ENCODE measurements around the gene OVOL2. TPM values are rescaled to one million over a fixed set of nuclear protein-coding genes. Genes with fewer than 3 reads are reported as not detected.

Gene OVOL2
- total RNA-seq, 1 experiment from 2014 or later = not detected

- Histone ChIP-seq H3K4me3 (ENCODE audit: low read depth, low read length, poor library complexity, severe bottlenecking) (no peak overlapping the region), H3K36me3 (ENCODE audit: insufficient read depth, low read length, poor library complexity, severe bottlenecking) (no peaks in the 10 kb centered on the region), H3K27me3 (replicated peaks; ENCODE audit: insufficient read depth, low read depth, low read length, poor library complexity) (peaks cover 3% of the 10 kb centered on the region), H3K27ac (ENCODE audit: low read depth, low read length, poor library complexity, severe bottlenecking) (no peak overlapping the region), H3K4me1 (ENCODE audit: insufficient read depth, low read length, poor library complexity, severe bottlenecking) (no peaks in the 10 kb centered on the region), H3K9me3 (ENCODE audit: low read depth, low read length, poor library complexity, severe bottlenecking) (no peaks in the 10 kb centered on the region)
- POLR2A ChIA-PET (ENCODE audit: low non-redundant PET) = no interaction called here
- DNase-seq (ENCODE audit: low spot score) = no peak
- intact Hi-C loops (cut with micrococcal nuclease; ENCODE audit: unreplicated experiment) = no loop called here
- TF ChIP-seq CTCF (conservative IDR thresholded peaks at IDR 0.05; ENCODE audit: low read depth, low read length) (no peak), EZH2 (IDR thresholded peaks at IDR 0.05; ENCODE audit: borderline replicate concordance, low read depth, low read length, poor library complexity, severe bottlenecking) (no peak)
- no TSS peak for BruUV-seq (replicated peaks)
- CTCF ChIA-PET = no interaction called here
Observed at GRCh38 chr20:18094191-18094590, 36.5 kb upstream of the OVOL2 start.

GRCh38 chr20:18093388-18093787, 35.7 kb upstream of the OVOL2 start:
- no peak for DNase-seq (ENCODE audit: low spot score)
- POLR2A ChIA-PET (ENCODE audit: low non-redundant PET) = no interaction called here
- no TSS peak for BruUV-seq (replicated peaks)
- Histone ChIP-seq H3K4me1 (ENCODE audit: insufficient read depth, low read length, poor library complexity, severe bottlenecking) (no peaks in the 10 kb centered on the region), H3K36me3 (ENCODE audit: insufficient read depth, low read length, poor library complexity, severe bottlenecking) (no peaks in the 10 kb centered on the region), H3K27me3 (replicated peaks; ENCODE audit: insufficient read depth, low read depth, low read length, poor library complexity) (peaks cover 3% of the 10 kb centered on the region), H3K9me3 (ENCODE audit: low read depth, low read length, poor library complexity, severe bottlenecking) (no peaks in the 10 kb centered on the region), H3K4me3 (ENCODE audit: low read depth, low read length, poor library complexity, severe bottlenecking) (no peak overlapping the region), H3K27ac (ENCODE audit: low read depth, low read length, poor library complexity, severe bottlenecking) (no peak overlapping the region)
- intact Hi-C loops (cut with micrococcal nuclease; ENCODE audit: unreplicated experiment) = no loop called here
- CTCF ChIA-PET = no interaction called here
- no peak for TF ChIP-seq CTCF (conservative IDR thresholded peaks at IDR 0.05; ENCODE audit: low read depth, low read length)
- no peak for TF ChIP-seq EZH2 (IDR thresholded peaks at IDR 0.05; ENCODE audit: borderline replicate concordance, low read depth, low read length, poor library complexity, severe bottlenecking)

- no peaks in the 10 kb centered on the region for H3K36me3 ChIP-seq (ENCODE audit: insufficient read depth, low read length, poor library complexity, severe bottlenecking)
- POLR2A ChIA-PET (ENCODE audit: low non-redundant PET) = no interaction called here
- H3K9me3 ChIP-seq (ENCODE audit: low read depth, low read length, poor library complexity, severe bottlenecking) = no peaks in the 10 kb centered on the region
- no peak overlapping the region for H3K4me3 ChIP-seq (ENCODE audit: low read depth, low read length, poor library complexity, severe bottlenecking)
- DNase-seq (ENCODE audit: low spot score) = no peak
- H3K27ac ChIP-seq (ENCODE audit: low read depth, low read length, poor library complexity, severe bottlenecking) = no peak overlapping the region
- CTCF ChIA-PET = no interaction called here
- no peak for TF ChIP-seq CTCF (conservative IDR thresholded peaks at IDR 0.05; ENCODE audit: low read depth, low read length)
- no TSS peak for BruUV-seq (replicated peaks)
- no peaks in the 10 kb centered on the region for H3K4me1 ChIP-seq (ENCODE audit: insufficient read depth, low read length, poor library complexity, severe bottlenecking)
- H3K27me3 ChIP-seq (replicated peaks; ENCODE audit: insufficient read depth, low read depth, low read length, poor library complexity) = peaks cover 3% of the 10 kb centered on the region
- intact Hi-C loops (cut with micrococcal nuclease; ENCODE audit: unreplicated experiment) = no loop called here
Observed at GRCh38 chr20:18092890-18093289, 35.2 kb upstream of the OVOL2 start.
